ENCODE results near the gene PADI1. TPM values are rescaled to one million over a fixed set of nuclear protein-coding genes. Genes with fewer than 3 reads are reported as not detected.
A peak's percentile ranks its signal among the peaks of the same experiment; 100 is the strongest.

Gene PADI1
- total and polyA plus RNA-seq, 2 of the 8 experiments (the other 6 are each of a cell fraction or from before 2014, with no cell fraction given): 0.20 to 0.30 TPM

DNA sequence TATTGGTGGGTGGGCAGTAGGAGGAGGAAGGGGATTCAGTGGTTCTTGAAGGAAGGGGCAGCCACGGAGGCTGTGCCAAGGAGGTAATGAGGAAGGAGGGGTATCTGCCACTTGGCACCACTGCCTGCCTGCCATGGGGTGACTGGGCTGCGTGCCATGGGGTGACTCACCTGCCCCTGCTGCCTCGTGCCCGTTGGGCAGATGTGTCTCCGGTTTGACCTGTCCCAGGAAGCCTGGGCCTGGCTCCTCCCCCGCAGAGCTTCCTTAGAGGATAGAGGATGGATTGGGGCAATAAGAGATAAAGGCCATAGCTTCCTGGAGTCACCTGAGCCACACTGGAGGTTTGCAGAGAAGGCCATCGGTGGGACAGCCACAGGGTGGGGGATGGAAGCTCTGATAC, 45.7 kb downstream of the PADI1 start:
- Histone ChIP-seq H3K27me3 (replicated peaks in 1 of 4; ENCODE audit: control insufficient read depth in 3 of 4, extremely low read depth in 1 of 4, insufficient read depth in 3 of 4, low read length in 3 of 4) (no peaks in the 10 kb centered on the region), H3K9ac (replicated peaks in 1 of 4; ENCODE audit: extremely low read depth in 1 of 4, low read depth in 3 of 4, low read length in 3 of 4) (no peak overlapping the region), H4K91ac (replicated peaks; ENCODE audit: insufficient read length, low read length) (no peak overlapping the region), H4K8ac (ENCODE audit: extremely low read depth, insufficient read depth, low read length) (no peak overlapping the region), H2AFZ (ENCODE audit: low read length) (no peak overlapping the region), H3K14ac (ENCODE audit: insufficient read length) (no peak overlapping the region), H3K79me2 (ENCODE audit: control insufficient read depth in 1 of 2, insufficient read depth in 2 of 2, low read length in 2 of 2) (no peaks in the 10 kb centered on the region), H2BK20ac (ENCODE audit: low read length) (0 out of 2 replicates have a peak overlapping the region, but pooled peaks have one; percentile 48), H2BK12ac (ENCODE audit: low read depth, low read length) (no peak overlapping the region), H3K4me3 (ENCODE audit: extremely low read depth in 1 of 4, insufficient read depth in 2 of 4, low read depth in 3 of 4, low read length in 4 of 4) (no peak overlapping the region), H3K4ac (replicated peaks; ENCODE audit: insufficient read length, low read depth, low read length) (no peak overlapping the region), H3K4me2 (ENCODE audit: insufficient read depth in 1 of 2, low read depth in 2 of 2, low read length in 2 of 2) (no peak overlapping the region), H3K18ac (ENCODE audit: extremely low read depth, low read length) (no peak overlapping the region), H3K56ac (replicated peaks; ENCODE audit: insufficient read length, low read depth, low read length) (no peak overlapping the region), H2AK5ac (ENCODE audit: low read depth, low read length) (no peak overlapping the region), H3K23ac (ENCODE audit: insufficient read length) (no peak overlapping the region), H3K9me3 (ENCODE audit: insufficient read depth in 2 of 2, low read depth in 1 of 2, low read length in 1 of 2) (no peaks in the 10 kb centered on the region), H2BK120ac (replicated peaks; ENCODE audit: low read depth, low read length) (no peak overlapping the region), H3K79me1 (ENCODE audit: low read depth, low read length) (no peaks in the 10 kb centered on the region), H2BK15ac (ENCODE audit: low read length) (no peak overlapping the region), H4K5ac (ENCODE audit: insufficient read length, low read depth, low read length) (no peak overlapping the region), H2BK5ac (ENCODE audit: low read depth, low read length) (no peak overlapping the region), H3K4me1 (replicated peaks in 1 of 4; ENCODE audit: control insufficient read depth in 3 of 4, insufficient read depth in 4 of 4, low read length in 3 of 4) (peaks cover 0 to 7% (median under 1%) of the 10 kb centered on the region in 4 experiments; a peak in 2 of 7 replicates), H3K23me2 (ENCODE audit: low read depth, low read length) (no peaks in the 10 kb centered on the region), H3K36me3 (ENCODE audit: control insufficient read depth in 2 of 4, insufficient read depth in 4 of 4, low read length in 3 of 4) (no peaks in the 10 kb centered on the region), H4K20me1 (replicated peaks in 1 of 2; ENCODE audit: control insufficient read depth in 1 of 2, insufficient read depth in 2 of 2, low read length in 2 of 2) (no peaks in the 10 kb centered on the region), H3K27ac (ENCODE audit: low read depth, low read length) (no peak overlapping the region)
- 90% methylated on average over 6 of the region's 7 CpGs; no CpG with 5 or more reads in 1 of the 2 experiments for WGBS, 2 experiments (ENCODE audit: extremely low coverage in 1 of 2, insufficient coverage in 1 of 2, insufficient read length in 1 of 2, insufficient replicate concordance in 2 of 2, low coverage in 1 of 2, low lambda C conversion rate in 2 of 2, missing lambda C conversion rate in 1 of 2)
- FAIRE-seq (no peak), DNase-seq (ENCODE audit: low read depth in 1 of 2, low spot score in 2 of 2) (no peak)
- POLR2A ChIA-PET (ENCODE audit: partially characterized antibody): interaction anchor here (0.8 kb wide), 1 partner anchor 9 kb away, joined by 3 read pairs; no protein-coding TSS in a partner anchor
- CTCF ChIA-PET (ENCODE audit: partially characterized antibody): interaction anchor here (0.8 to 2.9 kb wide), 6 partner anchors 10 to 180 kb away, joined by 3 to 11 read pairs (median 4); no protein-coding TSS in a partner anchor
- TF ChIP-seq, protein P1, sequence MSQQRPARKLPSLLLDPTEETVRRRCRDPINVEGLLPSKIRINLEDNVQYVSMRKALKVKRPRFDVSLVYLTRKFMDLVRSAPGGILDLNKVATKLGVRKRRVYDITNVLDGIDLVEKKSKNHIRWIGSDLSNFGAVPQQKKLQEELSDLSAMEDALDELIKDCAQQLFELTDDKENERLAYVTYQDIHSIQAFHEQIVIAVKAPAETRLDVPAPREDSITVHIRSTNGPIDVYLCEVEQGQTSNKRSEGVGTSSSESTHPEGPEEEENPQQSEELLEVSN (IDR thresholded peaks at IDR 0.05): no peak
- TF ChIP-seq JUND (IDR thresholded peaks at IDR 0.05; ENCODE audit: low read length) (no peak), SP2 (IDR thresholded peaks at IDR 0.05; ENCODE audit: low read length) (no peak), NRF1 (IDR thresholded peaks at IDR 0.05; ENCODE audit: low read depth, low read length) (no peak), SP1 (IDR thresholded peaks at IDR 0.05; ENCODE audit: low read depth, low read length) (no peak), TCF12 (IDR thresholded peaks at IDR 0.05; ENCODE audit: low read depth, low read length) (no peak), HDAC2 (IDR thresholded peaks at IDR 0.05; ENCODE audit: borderline replicate concordance in 1 of 2, low read depth in 2 of 2, low read length in 2 of 2) (no peak), GTF2F1 (IDR thresholded peaks at IDR 0.05; ENCODE audit: borderline replicate concordance, low read depth, low read length) (no peak), SRF (IDR thresholded peaks at IDR 0.05; ENCODE audit: low read depth, low read length) (no peak), TBP (IDR thresholded peaks at IDR 0.05; ENCODE audit: low read depth, low read length) (no peak), SUZ12 (IDR thresholded peaks at IDR 0.05; ENCODE audit: low read length) (no peak), RNF2 (IDR thresholded peaks at IDR 0.05; ENCODE audit: borderline replicate concordance, low read depth, low read length, missing control alignments, poor library complexity, severe bottlenecking) (no peak), CREB1 (IDR thresholded peaks at IDR 0.05) (no peak), BACH1 (IDR thresholded peaks at IDR 0.05; ENCODE audit: low read length) (no peak), BRCA1 (IDR thresholded peaks at IDR 0.05; ENCODE audit: low read depth, low read length) (no peak)
